ENCODE results near the gene ANKRD16. TPM values are rescaled to one million over a fixed set of nuclear protein-coding genes. Genes with fewer than 3 reads are reported as not detected.

The ANKRD16 gene
- total RNA-seq, 1 experiment from 2014 or later = 12.2 TPM

GRCh38 chr10:5813341-5814109 lies 76.2 kb downstream of the ANKRD16 start, which contains the start of gene GDI2 (continued):
- peak; percentile 54; the same call in 1 of the 2 replicates for TF ChIP-seq E2F5 (CRISPR knock-in tag; IDR thresholded peaks at IDR 0.05)
- TF ChIP-seq USF2 (CRISPR knock-in tag; IDR thresholded peaks at IDR 0.05) = peak; percentile 70
- 0 out of 2 replicates have a peak, but pooled peaks have one; percentile 52 for TF ChIP-seq KAT7 (CRISPR knock-in tag; IDR thresholded peaks at IDR 0.05; ENCODE audit: borderline replicate concordance)
- peak; percentile 93 for TF ChIP-seq MAX (CRISPR knock-in tag; IDR thresholded peaks at IDR 0.05)
- peak; percentile 74; the same call in 1 of the 2 replicates for TF ChIP-seq ESRRA (CRISPR knock-in tag; IDR thresholded peaks at IDR 0.05; ENCODE audit: borderline replicate concordance)
- peak; percentile 65; the same call in 1 of the 2 replicates for TF ChIP-seq EMX1 (CRISPR knock-in tag; IDR thresholded peaks at IDR 0.05)
- TF ChIP-seq JUN (CRISPR knock-in tag; IDR thresholded peaks at IDR 0.05) = peak; percentile 80; the same call in 1 of the 2 replicates
- peak; percentile 47; the same call in 1 of the 2 replicates for TF ChIP-seq ZBTB43 (CRISPR knock-in tag; IDR thresholded peaks at IDR 0.05)
- TF ChIP-seq TCF7 (CRISPR knock-in tag; IDR thresholded peaks at IDR 0.05; ENCODE audit: low read depth) = 0 out of 2 replicates have a peak, but pooled peaks have one; percentile 29
- peak; percentile 40; the same call in 1 of the 2 replicates for TF ChIP-seq FOXK1 (CRISPR knock-in tag; IDR thresholded peaks at IDR 0.05)
- peak; percentile 63; the same call in 1 of the 2 replicates for TF ChIP-seq FOXP4 (CRISPR knock-in tag; IDR thresholded peaks at IDR 0.05)
- peak; percentile 90 for TF ChIP-seq FOXP1 (CRISPR knock-in tag; IDR thresholded peaks at IDR 0.05; ENCODE audit: borderline replicate concordance)
- 0 out of 2 replicates have a peak, but pooled peaks have one; percentile 49 for TF ChIP-seq ATF2 (CRISPR knock-in tag; IDR thresholded peaks at IDR 0.05; ENCODE audit: borderline replicate concordance, low read depth)
- peak; percentile 90 for TF ChIP-seq SP1 (CRISPR knock-in tag; conservative IDR thresholded peaks at IDR 0.05)
- peak; percentile 45; the same call in 1 of the 2 replicates for TF ChIP-seq E2F1 (CRISPR knock-in tag; IDR thresholded peaks at IDR 0.05)
- peak; percentile 50; the same call in 1 of the 2 replicates for TF ChIP-seq MYBL2 (CRISPR knock-in tag; IDR thresholded peaks at IDR 0.05)
- no peak for TF ChIP-seq PREB (CRISPR knock-in tag; IDR thresholded peaks at IDR 0.05; ENCODE audit: borderline replicate concordance)
- 0 out of 2 replicates have a peak, but pooled peaks have one; percentile 37 for TF ChIP-seq ZNF416 (CRISPR knock-in tag; IDR thresholded peaks at IDR 0.05)
- no peak for TF ChIP-seq MLX (CRISPR knock-in tag; IDR thresholded peaks at IDR 0.05)
- TF ChIP-seq ZBTB21 (CRISPR knock-in tag; IDR thresholded peaks at IDR 0.05; ENCODE audit: borderline replicate concordance) = 0 out of 2 replicates have a peak, but pooled peaks have one; percentile 23
- TF ChIP-seq ARID4B (CRISPR knock-in tag; IDR thresholded peaks at IDR 0.05; ENCODE audit: borderline replicate concordance) = peak; percentile 62; the same call in 1 of the 2 replicates
- TF ChIP-seq PRRX2 (CRISPR knock-in tag; IDR thresholded peaks at IDR 0.05) = 0 out of 2 replicates have a peak, but pooled peaks have one; percentile 45

Measured in WTC11 (cell line).